T1000 (cell line): ENCODE measurements around the gene SLC27A6.

ENCODE experiments used
- DNase-seq: peaks from one replicate; lab custom pipeline; 2025; ENCODE audit warnings: mixed read lengths; lab: John Stamatoyannopoulos, UW

Gene SLC27A6

GRCh38 chr5:129067745-129068144, 102.5 kb downstream of the SLC27A6 start:
- no peak for DNase-seq

DNA sequence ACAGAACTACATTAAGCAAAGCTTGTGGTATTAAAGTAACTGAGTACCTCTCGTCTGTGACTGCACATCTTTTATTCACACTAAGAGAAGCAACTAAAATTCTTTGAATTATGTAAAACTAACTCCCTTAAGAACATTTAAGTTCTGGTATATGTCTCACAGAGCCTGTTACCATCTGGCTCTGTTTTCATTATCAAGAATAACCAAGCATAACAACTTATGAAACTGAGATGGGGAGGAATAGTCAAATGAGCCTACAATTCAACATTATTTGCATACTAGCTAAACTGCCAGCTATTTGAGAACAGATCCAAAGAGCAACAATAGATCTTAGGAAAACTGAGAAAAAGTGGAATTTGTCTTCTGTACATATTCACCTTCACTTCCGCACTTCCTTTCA, 104.0 kb downstream of the SLC27A6 start:
- DNase-seq = no peak

DNA sequence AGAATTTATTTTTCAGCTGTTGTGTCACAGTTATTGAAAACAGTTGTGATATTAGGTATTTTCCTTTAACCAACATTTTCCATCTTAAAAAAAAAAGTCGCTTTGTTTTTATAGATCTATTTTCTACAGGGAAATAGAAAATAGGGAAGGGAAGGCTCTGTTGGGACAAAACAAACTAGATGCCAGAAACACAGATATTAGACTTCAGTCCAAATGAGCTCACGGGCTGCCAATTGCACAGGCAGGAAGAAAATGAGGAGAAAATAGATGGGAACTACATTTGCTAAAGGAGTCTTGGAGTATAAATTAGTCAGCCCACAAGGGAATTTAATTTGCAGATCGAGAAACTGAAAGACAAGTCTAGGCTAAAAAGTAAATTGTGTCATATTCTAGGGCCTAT, 107.8 kb downstream of the SLC27A6 start:
- no peak for DNase-seq

GRCh38 chr5:129074903-129075302, 109.6 kb downstream of the SLC27A6 start:
- DNase-seq = no peak

DNA sequence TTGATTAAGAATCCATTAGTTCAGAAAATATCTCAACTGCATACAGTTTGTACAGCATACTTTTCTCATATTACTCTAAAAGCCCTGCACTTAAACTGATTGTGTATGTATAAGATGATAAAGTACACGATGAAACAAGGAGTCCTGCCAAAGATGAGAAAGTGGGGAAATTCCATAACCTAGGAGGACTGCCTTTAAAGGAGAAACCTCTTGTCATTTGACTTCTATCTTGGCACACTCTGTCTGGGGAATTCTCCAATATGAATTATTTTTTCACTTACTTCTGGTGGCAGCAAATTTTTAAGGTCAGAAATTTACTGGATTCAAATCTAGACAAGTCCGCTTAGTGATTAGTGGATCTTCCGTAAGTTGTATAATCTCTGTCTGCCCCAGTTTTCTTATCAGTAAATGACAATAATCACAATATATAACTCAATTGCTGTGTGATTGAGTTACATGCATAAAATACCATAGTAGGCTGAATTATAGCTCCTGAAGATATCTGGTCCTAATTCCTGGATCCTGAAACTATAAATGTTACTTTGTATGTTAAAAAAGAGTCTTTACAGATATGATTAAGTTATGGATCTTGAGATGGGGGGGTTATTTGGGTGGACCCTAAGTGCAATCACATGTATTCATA, 112.3 kb downstream of the SLC27A6 start:
- DNase-seq = no peak

DNA sequence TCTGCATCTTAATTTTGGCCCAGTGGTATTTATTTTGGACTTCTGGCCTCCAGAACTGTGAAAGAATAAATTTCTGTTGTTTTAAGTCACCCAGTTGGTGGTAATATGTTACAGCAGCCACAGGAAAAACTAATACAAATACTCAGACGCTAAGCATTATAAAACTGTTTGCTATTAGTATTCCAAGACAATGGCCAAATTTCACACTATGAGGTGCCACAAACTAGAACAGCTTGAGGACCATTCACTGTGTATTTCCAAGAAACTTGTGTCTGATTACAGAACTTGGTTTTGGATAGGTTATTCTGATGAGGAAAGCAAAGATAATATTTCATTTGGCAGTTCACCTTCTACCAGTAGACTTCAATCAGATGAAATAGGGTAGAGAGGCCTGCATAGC, 113.0 kb downstream of the SLC27A6 start:
- DNase-seq = no peak

DNA sequence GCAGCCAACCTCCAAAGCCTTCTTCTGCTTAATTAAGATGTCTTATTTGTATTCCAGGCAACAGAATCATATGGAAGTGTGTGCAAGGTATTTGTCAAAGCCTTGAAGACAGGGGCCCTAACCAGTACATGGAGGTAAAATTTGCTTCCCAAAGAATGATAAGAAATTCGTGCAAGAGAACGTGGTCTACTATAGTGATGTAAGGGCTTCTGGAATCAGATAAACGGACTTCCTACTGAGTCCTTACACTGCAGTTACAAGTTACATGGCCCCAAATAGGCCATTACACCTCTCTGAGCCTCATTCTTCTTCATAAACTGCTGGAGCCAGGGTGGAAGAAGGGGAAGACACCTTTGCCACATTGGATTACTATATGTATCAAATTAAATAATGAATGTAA, 113.4 kb downstream of the SLC27A6 start:
- DNase-seq = no peak

DNA sequence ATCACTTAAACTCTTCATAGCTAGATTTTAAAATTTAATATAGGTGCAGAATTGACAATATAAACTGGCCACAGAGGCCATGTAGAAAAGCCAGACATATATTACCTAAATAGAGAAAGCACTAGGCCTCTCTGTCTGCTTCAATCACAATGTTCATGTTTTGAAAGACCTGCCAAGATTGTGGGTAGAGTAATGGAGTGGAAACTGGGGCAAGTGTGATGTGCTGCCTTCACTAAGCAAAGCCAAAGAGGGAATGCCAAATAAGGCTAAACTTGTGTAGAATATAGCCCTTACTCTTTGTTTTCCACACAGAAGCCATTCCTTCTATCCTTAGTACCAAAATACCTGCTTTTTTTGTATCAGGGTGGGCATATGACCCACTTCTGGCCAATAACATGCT, 114.2 kb downstream of the SLC27A6 start:
- DNase-seq = no peak

DNA sequence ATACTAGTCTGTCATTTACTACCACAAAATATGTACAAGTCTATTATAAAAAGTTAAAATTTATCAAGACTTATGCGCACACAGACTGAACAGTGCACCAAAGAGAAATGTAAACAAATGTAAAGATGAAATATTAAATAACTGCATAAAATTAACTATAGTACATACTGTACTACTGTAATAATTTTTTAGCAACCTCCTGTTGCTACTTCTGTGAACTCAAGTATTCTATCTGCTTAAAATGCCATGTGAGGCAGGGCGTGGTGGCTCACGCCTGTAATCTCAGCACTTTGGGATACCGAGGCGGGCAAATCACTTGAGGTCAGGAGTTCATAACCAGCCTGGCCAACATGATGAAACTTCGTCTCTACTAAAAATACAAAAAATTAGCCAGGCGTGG, 115.5 kb downstream of the SLC27A6 start:
- no peak for DNase-seq

DNA sequence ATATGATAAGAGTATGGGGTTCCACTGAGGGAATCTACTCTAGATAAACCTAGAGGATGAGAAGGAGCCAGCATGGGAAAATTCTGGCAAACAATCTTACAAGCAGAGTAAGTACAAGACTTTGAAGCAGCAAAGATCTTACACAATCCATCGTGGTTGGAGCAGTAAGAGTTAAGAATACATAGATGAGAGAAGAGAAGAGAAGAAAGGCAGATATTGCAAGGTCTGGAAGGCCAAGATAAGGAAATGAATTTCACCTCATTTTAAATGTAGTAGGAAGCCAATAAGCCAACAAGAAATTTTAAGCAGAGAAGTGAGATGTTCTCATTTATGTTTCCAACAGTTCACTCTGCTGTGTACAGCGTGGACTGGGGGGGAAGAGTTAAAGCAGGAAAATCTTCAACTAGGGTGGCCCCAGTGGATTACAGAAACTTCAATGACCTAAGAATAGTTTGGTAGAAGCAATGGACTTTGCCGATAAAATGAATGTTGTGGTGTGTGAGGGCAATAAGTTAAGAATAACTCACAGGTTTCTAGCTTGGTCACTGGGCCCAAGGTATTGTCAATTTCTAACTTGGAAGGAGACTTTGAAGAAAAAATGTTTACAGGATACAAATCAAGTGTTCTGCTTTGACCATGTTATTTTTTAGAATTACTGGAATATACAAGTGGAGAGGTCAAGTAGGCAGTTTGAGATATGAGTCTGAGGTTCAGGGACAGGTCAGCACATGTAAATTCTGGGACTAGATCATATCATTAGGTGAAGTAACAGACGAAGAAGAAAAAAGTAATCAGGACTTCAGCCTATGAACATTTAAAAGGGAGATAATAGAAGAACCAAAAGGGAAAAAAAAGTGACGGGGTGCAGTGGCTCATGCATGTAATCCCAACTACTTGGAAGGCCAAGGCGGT, 117.2 kb downstream of the SLC27A6 start:
- DNase-seq = no peak
